Activated CD4-positive, alpha-beta T cell treated with anti-CD3 and anti-CD28 coated beads, Interleukin-2, amount 10 ng/mL, durations not matched to agents 7 days and 5 days (primary cell): ENCODE data around the gene PRMT1. TPM values are rescaled to one million over a fixed set of nuclear protein-coding genes. Genes with fewer than 3 reads are reported as not detected.

Experiments used
- CTCF ChIA-PET: fragments of 350-600 bp; sonication (Branson Sonifier 250); formaldehyde crosslinking; loops from one replicate; lab custom pipeline; 2021; ENCODE audit warnings: antibody characterized with exemption; lab: Charles Lee
- POLR2A ChIA-PET: fragments of 350-600 bp; sonication (Branson Sonifier 250); formaldehyde crosslinking; loops from one replicate; lab custom pipeline; 2021; ENCODE audit warnings: antibody characterized with exemption; lab: Charles Lee
- DNase-seq: peaks from one replicate; pipeline ENCODE4 v3.0.0-alpha.2; 2020
- H3K27ac Mint-ChIP-seq: one replicate; pipeline ENCODE4 v1.8.0; 2021; ENCODE audit warnings: mild to moderate bottlenecking, moderate library complexity, mixed read lengths
- H3K27me3 Mint-ChIP-seq: one replicate; pipeline ENCODE4 v1.8.0; 2021; ENCODE audit warnings: mixed read lengths
- H3K36me3 Mint-ChIP-seq: one replicate; pipeline ENCODE4 v1.8.0; 2021; ENCODE audit warnings: low read depth, mixed read lengths
- H3K4me1 Mint-ChIP-seq: one replicate; pipeline ENCODE4 v1.8.0; 2021; ENCODE audit warnings: mixed read lengths
- H3K4me3 Mint-ChIP-seq: one replicate; pipeline ENCODE4 v1.8.0; 2021; ENCODE audit warnings: mild to moderate bottlenecking, moderate library complexity, mixed read lengths
- H3K9me3 Mint-ChIP-seq: one replicate; pipeline ENCODE4 v1.8.0; 2021; ENCODE audit warnings: mixed read lengths
- total RNA-seq, 2 experiments: library from RNA; stranded (reverse); gene quantifications; one replicate each; pipeline ENCODE4 v1.2.3, GENCODE V29; 2021

Gene PRMT1
- total RNA-seq, 2 experiments from 2014 or later, result 125 to 130 TPM

DNA sequence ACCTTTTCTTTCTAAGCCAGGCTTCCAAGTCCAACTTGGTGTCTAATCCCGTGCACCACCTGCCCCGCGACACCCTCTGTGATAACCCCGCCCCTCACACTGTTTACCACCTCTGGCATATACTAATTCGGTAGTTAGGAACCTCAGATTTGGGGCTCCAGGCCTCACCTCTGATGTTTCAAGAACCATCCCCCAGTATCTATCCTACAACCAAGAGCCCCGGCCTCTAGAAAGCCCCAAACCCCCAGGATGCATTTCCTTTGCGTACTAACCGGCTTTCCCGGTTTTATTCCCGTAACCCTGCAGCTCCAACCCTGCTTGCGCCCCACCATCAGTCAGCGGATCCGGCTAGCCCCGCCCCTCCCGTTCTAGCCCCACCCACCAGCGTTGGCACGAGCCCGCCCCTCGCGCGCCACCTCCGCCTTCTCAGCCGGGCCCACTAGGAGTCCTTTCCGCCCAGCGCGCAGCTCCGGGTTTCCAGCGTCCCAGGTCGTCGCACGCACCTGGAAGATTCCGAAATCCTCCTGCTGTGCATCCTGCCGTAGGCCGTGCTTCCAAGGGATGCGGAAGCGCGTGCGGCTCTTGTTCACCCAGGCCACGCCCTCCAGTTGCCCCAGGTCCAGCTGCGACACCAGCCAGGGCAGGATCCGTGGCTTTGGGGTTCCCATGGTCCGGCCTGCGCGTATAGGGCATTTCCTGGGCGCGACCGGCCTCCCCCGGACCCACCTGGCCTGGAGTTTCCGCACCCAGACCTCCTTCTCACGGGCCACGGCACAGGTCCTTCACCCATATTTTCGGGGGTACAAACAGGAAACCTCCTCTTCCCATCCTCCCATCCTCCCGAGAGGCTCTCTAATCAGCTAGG, 12.7 kb upstream of the PRMT1 start:
- H3K4me1 Mint-ChIP-seq, result peaks cover 41% of the 10 kb centered on the region
- peak; percentile 92 for DNase-seq
- H3K36me3 Mint-ChIP-seq, result peaks cover 22% of the 10 kb centered on the region
- H3K27me3 Mint-ChIP-seq, result no peaks in the 10 kb centered on the region
- H3K9me3 Mint-ChIP-seq, result no peaks in the 10 kb centered on the region
- CTCF ChIA-PET, result interaction anchor here (0.6 to 2.2 kb wide), 4 partner anchors 11 to 857 kb away, joined by 3 to 8 read pairs (median 4); no protein-coding TSS in a partner anchor
- peak overlapping the region; percentile 99 for H3K4me3 Mint-ChIP-seq
- POLR2A ChIA-PET, result interaction anchor here (0.7 to 1.1 kb wide), 3 partner anchors 24 to 1268 kb away, joined by 3 to 8 read pairs (median 3); partner anchors contain the start of gene RRAS
- peak overlapping the region; percentile 97 for H3K27ac Mint-ChIP-seq

DNA sequence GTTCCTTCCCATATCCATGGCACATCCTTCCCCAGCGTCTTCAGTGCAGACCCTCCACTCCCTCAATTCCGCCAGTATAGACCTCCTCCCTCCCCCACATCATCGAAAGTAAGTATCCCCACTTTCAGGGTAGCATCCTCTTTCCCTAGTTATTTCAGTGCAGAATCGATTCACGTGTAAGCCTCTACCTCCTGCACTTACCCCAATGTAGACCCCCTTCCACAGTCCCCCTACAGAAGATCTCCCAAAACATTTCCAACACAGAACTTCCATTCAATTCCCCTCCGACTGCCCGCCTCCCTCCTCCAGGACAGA, 12.1 kb upstream of the PRMT1 start:
- H3K4me3 Mint-ChIP-seq, result peak overlapping the region; percentile 99
- ChIA-PET CTCF (interaction anchor here (0.6 to 2.2 kb wide), 2 partner anchors 11 to 102 kb away, joined by 3 to 8 read pairs; no protein-coding TSS in a partner anchor), POLR2A (interaction anchor here (1.0 kb wide), 1 partner anchor 11 kb away, joined by 5 read pairs; no protein-coding TSS in a partner anchor)
- peaks cover 26% of the 10 kb centered on the region for H3K36me3 Mint-ChIP-seq
- no peaks in the 10 kb centered on the region for H3K9me3 Mint-ChIP-seq
- peak overlapping the region; percentile 97 for H3K27ac Mint-ChIP-seq
- peaks cover 41% of the 10 kb centered on the region for H3K4me1 Mint-ChIP-seq
- H3K27me3 Mint-ChIP-seq, result no peaks in the 10 kb centered on the region
- no peak for DNase-seq

DNA sequence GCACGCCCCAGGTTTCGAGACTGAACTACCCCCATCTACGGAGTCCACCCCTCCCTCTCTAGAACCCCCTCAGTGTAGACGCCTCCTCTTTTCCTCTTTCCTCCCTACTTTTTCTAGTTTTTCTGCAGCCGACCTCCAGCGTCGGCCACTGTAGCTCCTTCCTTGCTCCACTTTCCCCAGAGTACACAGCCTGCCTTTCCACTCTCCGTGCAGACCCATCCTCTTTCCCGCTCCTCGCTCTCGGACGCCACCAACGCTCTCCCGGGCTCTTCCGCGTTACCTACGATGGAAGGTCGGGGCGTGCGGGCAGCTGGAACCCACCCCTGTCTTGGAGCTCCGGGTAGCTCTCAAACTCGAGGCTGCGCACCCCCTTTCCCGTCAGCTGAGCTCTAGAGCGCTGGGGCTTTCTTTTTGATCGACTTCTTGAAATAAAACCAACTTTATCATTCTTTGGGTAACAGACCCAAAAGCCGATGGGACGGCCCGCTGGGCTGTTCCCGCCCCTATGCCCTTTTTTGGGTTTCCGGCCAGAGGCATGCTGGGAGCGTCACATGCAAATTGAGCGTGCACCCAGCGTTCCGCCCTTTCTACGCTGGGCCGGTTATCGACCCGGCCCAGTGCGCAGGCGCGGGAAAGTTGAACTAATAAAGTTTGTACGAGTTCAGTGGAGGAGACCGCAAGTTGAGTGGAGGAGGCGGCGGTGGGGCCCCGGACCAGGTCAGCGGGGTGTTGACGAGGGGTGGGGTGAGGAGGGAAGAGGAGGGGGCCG, 11.5 kb upstream of the PRMT1 start, which contains the start of the genes BCL2L12 and IRF3:
TSS of gene BCL2L12 (plus strand) at position 583 of the 769 bp plus-strand sequence. CDS start 760 bp downstream, outside the sequence.
TSS of gene IRF3 (minus strand) at position 507 of the 769 bp plus-strand sequence. CDS start 1,019 bp downstream, outside the sequence.
- CTCF ChIA-PET, result interaction anchor here (0.6 to 2.2 kb wide), 2 partner anchors 10 to 103 kb away, joined by 3 to 8 read pairs; no protein-coding TSS in a partner anchor

DNA sequence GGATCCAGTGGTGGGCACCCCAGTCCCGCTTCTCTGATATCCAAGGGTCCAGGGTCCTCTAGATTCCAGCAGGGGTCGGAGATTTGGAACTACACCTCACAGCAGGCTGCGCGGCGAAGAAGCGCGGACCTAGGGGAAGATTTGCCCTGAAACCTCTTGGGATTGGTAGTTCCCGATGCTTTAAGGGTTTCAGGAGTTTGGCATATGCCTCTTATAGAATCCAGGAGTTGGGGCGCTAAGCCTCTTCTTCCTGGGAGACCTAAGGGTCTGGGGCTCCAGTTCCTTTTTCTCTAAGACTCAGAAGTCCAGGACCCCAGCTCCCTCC, 11.0 kb upstream of the PRMT1 start:
- H3K4me3 Mint-ChIP-seq, result peak overlapping the region; percentile 99
- H3K36me3 Mint-ChIP-seq, result peaks cover 26% of the 10 kb centered on the region
- no peaks in the 10 kb centered on the region for H3K27me3 Mint-ChIP-seq
- DNase-seq, result no peak
- POLR2A ChIA-PET, result interaction anchor here (1.0 kb wide), 1 partner anchor 10 kb away, joined by 5 read pairs; no protein-coding TSS in a partner anchor
- peaks cover 39% of the 10 kb centered on the region for H3K4me1 Mint-ChIP-seq
- CTCF ChIA-PET, result interaction anchor here (1.1 to 2.2 kb wide), 2 partner anchors 10 to 11 kb away, joined by 3 to 8 read pairs; no protein-coding TSS in a partner anchor
- peak overlapping the region; percentile 97 for H3K27ac Mint-ChIP-seq
- no peaks in the 10 kb centered on the region for H3K9me3 Mint-ChIP-seq

More for the DNA sequence above, 11.5 kb upstream of the PRMT1 start, which contains the start of the genes BCL2L12 and IRF3:
- H3K27ac Mint-ChIP-seq, result peak within 1 kb of the TSS; percentile 97
- POLR2A ChIA-PET, result interaction anchor here (1.0 kb wide), 1 partner anchor 11 kb away, joined by 5 read pairs; no protein-coding TSS in a partner anchor
- H3K36me3 Mint-ChIP-seq, result peaks cover 26% of the 10 kb centered on the region
- peaks cover 39% of the 10 kb centered on the region for H3K4me1 Mint-ChIP-seq
- H3K27me3 Mint-ChIP-seq, result no peaks in the 10 kb centered on the region
- peak within 1 kb of the TSS; percentile 99 for H3K4me3 Mint-ChIP-seq
- H3K9me3 Mint-ChIP-seq, result no peaks in the 10 kb centered on the region
- peak; percentile 100 for DNase-seq

DNA sequence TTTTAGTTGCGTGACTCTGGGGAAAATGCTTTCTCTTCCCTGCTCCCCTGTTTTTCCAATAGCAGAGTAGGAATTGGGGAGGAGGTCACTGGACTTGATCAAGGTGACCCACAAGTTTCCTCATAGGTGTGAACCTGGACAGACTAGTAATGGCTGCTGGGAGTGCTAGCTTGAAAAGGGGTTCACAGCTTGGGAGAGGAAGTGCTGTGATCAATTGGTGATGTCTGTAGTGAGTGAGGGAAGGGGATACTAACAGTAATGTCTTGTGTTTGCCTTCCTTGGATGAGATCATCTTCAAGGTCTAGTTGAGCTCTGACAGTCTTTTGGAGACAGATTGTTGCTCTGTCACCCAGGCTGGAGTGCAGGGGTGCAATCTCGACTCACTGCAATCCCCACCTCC, 9.6 kb upstream of the PRMT1 start:
- H3K36me3 Mint-ChIP-seq, result peaks cover 28% of the 10 kb centered on the region

DNA sequence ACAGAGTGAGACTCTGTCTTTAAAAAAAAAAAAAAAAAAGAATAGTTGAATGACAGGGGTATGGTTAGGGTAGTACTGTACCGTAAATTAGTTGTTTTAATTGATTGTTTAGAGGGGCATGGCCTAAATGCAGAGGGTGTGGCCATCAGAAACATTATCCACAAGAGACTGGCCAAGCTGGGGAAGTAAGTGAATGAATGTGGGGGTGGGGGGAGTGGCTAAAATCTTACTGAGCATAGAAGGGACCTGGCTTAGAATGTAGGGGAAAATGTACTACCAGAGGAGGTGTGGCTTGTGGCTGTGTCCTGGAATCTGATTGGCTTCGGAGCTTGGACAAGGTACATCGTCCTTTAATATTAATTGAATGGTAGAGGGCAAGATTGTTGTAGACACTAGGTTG, 7.6 kb upstream of the PRMT1 start:
- H3K4me3 Mint-ChIP-seq, result no peak overlapping the region
- H3K27ac Mint-ChIP-seq, result no peak overlapping the region
- no peaks in the 10 kb centered on the region for H3K9me3 Mint-ChIP-seq
- H3K27me3 Mint-ChIP-seq, result no peaks in the 10 kb centered on the region
- H3K4me1 Mint-ChIP-seq, result peaks cover 29% of the 10 kb centered on the region
- POLR2A ChIA-PET, result no interaction called here
- no peak for DNase-seq
- H3K36me3 Mint-ChIP-seq, result peaks cover 17% of the 10 kb centered on the region
- CTCF ChIA-PET, result no interaction called here

More for the DNA sequence above, 9.6 kb upstream of the PRMT1 start:
- no peaks in the 10 kb centered on the region for H3K9me3 Mint-ChIP-seq
- POLR2A ChIA-PET, result interaction anchor here (1.2 kb wide), 1 partner anchor 9 kb away, joined by 3 read pairs; no protein-coding TSS in a partner anchor
- no peaks in the 10 kb centered on the region for H3K27me3 Mint-ChIP-seq
- H3K4me1 Mint-ChIP-seq, result peaks cover 47% of the 10 kb centered on the region
- peak overlapping the region; percentile 99 for H3K4me3 Mint-ChIP-seq
- no peak for DNase-seq
- CTCF ChIA-PET, result interaction anchor here (1.0 to 2.4 kb wide), 3 partner anchors 9 to 96 kb away, joined by 3 to 7 read pairs (median 3); no protein-coding TSS in a partner anchor
- peak overlapping the region; percentile 97 for H3K27ac Mint-ChIP-seq

DNA sequence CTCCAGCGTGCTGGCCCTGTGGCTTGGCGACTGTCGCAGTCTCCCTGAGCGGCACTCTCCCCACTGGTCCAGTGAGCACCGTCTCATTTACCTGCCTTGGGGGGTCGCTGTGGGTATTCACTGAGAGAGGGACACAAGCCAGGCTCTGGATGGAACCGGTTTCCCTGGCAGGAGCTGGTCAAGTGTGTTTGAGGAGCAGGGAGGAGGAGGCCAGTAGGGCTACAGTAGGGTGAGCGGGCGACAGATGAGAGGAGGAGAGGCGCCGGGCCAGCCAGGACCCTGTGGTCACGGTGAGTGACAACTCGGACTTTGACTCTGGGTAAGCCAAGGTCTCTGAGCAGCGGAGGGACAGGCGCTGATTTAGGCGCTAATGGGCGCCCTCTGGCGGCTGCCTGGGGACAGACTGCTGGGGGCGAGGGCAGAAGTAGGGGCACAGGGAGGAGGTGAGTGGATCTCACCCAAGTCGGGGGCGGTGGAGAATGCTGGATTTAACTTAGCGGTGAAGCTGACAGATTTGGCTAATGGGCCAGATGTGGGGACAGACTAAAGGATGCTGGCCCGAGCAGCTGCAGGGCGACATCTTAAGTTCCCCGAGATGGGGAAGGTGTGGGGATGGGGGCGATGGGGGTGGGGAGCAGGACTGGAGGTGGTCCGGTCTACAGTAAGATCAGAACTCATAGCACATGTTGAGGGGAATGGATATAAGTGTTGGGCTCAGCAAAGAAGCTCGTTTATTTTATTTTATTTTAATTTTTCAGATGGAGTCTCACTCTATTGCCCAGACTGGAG, 4.7 kb upstream of the PRMT1 start:
- ChIA-PET CTCF (interaction anchor here (0.6 to 2.0 kb wide), 16 partner anchors 12 to 256 kb away, joined by 3 to 10 read pairs (median 3); partner anchors contain the start of genes ADM5, RPS11 and RRAS), POLR2A (interaction anchor here (1.0 kb wide), 1 partner anchor 32 kb away, joined by 3 read pairs; the partner anchor contains the start of gene RRAS)
- H3K4me1 Mint-ChIP-seq, result peaks cover 23% of the 10 kb centered on the region
- H3K9me3 Mint-ChIP-seq, result no peaks in the 10 kb centered on the region
- peaks cover 13% of the 10 kb centered on the region for H3K36me3 Mint-ChIP-seq
- DNase-seq, result peak; percentile 81
- H3K4me3 Mint-ChIP-seq, result no peak overlapping the region
- H3K27me3 Mint-ChIP-seq, result no peaks in the 10 kb centered on the region
- no peak overlapping the region for H3K27ac Mint-ChIP-seq

DNA sequence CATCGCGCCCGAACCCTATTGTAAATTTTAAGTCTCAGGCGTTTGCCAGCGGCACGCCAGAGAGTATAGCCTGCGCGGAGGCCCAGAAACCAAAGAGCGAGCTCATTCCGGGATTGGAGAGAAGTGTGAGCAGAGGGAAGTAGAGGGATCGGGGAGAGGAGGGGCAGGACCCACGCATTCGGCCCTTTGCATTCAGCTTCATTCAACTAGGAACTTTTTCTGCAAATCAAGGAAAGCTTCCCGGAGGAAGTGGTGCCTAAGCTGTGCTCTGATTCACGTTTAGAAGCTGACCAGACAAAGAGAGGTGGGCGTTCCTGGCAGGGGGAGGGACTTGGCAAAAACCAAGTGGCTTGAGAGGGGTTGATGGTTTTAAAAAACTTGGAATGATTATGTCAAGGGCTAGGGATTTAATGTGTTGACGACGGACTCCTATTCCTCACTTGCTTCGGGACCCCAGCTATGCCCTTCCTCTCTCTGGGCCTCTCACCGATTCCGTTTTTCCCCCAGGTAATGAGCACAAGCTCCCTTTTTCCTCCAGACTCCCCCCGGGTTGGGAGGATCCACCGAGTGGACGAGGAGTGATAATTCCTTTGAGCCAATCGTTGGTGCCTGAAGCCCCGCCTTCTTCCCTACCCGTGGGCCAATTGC, 811 bp upstream of the PRMT1 start:
- Mint-ChIP-seq H3K9me3 (no peaks in the 10 kb centered on the region), H3K4me3 (peak overlapping the region; percentile 89), H3K27ac (peak overlapping the region; percentile 99), H3K27me3 (no peaks in the 10 kb centered on the region), H3K4me1 (peaks cover 37% of the 10 kb centered on the region), H3K36me3 (peaks cover 11% of the 10 kb centered on the region)
- DNase-seq, result peak; percentile 77
- CTCF ChIA-PET, result interaction anchor here (0.6 to 2.4 kb wide), 16 partner anchors 9 to 649 kb away, joined by 3 to 17 read pairs (median 4); partner anchors contain the start of genes BCL2L12, IRF3, NOSIP and RRAS
- POLR2A ChIA-PET, result interaction anchor here (0.6 to 1.7 kb wide), 4 partner anchors 9 to 146 kb away, joined by 3 to 7 read pairs (median 4); partner anchors contain the start of genes BCL2L12, IRF3, NOSIP and PRRG2

DNA sequence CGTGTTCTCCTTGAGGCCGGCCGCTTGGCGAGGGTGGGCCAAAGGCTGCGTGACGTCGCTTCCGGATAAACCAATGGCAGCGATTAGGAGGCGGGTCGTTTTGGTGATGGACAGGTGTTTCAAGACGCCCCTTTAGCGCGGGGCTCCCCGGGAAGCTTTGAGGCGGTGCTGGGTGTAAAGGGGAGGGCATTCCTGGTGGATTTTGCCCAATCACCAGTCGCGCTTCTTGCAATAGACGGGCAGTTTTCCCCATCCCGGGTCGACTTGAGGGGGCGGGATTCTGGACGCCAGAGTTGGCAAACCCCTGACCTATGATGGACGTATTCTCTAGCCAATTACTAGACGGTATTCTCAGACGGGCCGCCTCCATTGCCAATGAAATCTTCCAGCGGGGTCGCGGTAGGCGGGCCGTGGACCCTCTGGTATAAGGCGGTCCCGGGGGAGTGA, 264 bp upstream of the PRMT1 start:
- CTCF ChIA-PET, result interaction anchor here (0.6 to 3.3 kb wide), 11 partner anchors 9 to 206 kb away, joined by 3 to 17 read pairs (median 5); partner anchors contain the start of genes BCL2L12, IRF3, NOSIP and RRAS
- POLR2A ChIA-PET, result interaction anchor here (0.6 to 1.7 kb wide), 4 partner anchors 10 to 147 kb away, joined by 3 to 7 read pairs (median 4); partner anchors contain the start of genes BCL2L12, IRF3, NOSIP and PRRG2
- H3K9me3 Mint-ChIP-seq, result no peaks in the 10 kb centered on the region
- H3K27ac Mint-ChIP-seq, result peak overlapping the region; percentile 99
- peaks cover 10% of the 10 kb centered on the region for H3K36me3 Mint-ChIP-seq
- peak overlapping the region; percentile 89 for H3K4me3 Mint-ChIP-seq
- H3K4me1 Mint-ChIP-seq, result peaks cover 35% of the 10 kb centered on the region
- peak; percentile 100 for DNase-seq
- no peaks in the 10 kb centered on the region for H3K27me3 Mint-ChIP-seq

DNA sequence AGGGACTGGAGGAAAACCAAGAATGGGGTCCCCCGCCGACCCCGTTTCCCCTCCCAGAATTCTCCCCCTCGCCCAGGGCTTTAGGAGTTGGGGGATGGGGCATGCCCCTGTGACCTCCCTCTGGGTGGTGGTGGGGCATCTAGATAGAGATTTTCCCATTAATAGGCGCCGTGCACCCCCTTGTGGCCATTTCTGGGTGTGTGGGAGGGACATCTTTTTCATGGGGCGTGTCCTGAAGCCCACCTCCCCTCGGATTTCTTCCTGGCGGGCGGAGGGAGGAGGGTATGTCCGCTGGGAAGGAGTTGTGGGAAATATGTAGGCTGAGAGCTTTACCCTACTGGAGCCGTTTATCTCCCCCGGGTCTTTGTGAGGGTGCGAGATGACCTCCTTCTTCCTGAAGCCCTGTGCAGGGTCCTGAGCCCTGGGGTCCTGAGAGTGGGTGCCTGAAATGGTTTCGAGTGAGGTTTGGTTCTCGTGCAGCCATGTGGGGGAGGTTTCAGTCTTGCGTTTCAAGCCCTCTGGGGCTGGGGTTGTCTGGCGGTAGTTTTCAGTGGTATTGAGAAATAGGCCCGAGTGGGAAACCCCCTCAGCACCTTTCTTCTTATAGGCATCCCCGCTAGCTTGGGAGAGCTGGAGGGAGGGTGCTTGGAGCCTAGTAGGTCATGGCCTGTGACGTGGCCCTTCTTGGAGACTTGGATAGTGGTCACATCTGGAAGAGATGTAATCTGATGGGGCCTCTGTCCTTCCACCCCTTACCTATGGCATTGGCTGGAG, 1.0 kb downstream of the PRMT1 start:
- ChIA-PET CTCF (interaction anchor here (0.6 to 3.3 kb wide), 16 partner anchors 12 to 190 kb away, joined by 3 to 12 read pairs (median 4); partner anchors contain the start of genes RPL13A, RPS11, RRAS and SCAF1), POLR2A (no interaction called here)
- Mint-ChIP-seq H3K4me1 (peaks cover 28% of the 10 kb centered on the region), H3K4me3 (peak overlapping the region; percentile 89), H3K27me3 (no peaks in the 10 kb centered on the region), H3K9me3 (no peaks in the 10 kb centered on the region), H3K36me3 (peaks cover 10% of the 10 kb centered on the region), H3K27ac (peak overlapping the region; percentile 85)
- peak; percentile 83 for DNase-seq
